D721Med (cell line): ENCODE data around the gene PYGL.

Experiments used
- DNase-seq: peaks from one replicate; pipeline ENCODE4 v3.0.0; 2011; ENCODE audit warnings: low spot score; ENCODE audit not compliant: insufficient read length
- FAIRE-seq: peaks from 2 replicates; lab custom pipeline; 2011; peaks lifted over from hg19 to GRCh38; lab: Jason Lieb, UNC
- CTCF ChIP-seq: IDR thresholded peaks from 2 replicates; pipeline ENCODE4 v1.5.1; 2012; ENCODE audit warnings: mild to moderate bottlenecking, control low read depth; ENCODE audit not compliant: insufficient read depth; ENCODE audit errors: missing control alignments

Gene PYGL

DNA sequence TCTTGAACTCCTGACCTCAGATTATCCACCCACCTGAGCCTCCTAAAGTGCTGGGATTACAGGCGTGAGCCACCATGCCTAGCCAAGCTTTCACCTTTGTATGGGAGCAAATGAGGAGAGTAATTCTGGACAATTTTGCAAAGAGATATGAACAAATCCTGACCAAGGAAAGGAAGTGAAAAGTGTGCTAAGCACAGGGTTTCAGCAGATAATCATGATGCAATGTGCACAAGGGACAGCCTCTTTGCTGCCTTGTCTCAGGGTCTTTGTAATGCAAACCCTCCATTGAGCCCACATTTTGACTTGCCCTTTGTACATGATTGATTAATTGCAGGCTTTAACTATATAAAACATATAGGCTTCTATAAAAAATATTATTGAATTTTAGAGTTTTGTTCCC is 9.2 kb upstream of the PYGL start:
- FAIRE-seq (no peak), DNase-seq (no peak)
- TF ChIP-seq CTCF, result no peak

- DNase-seq, result no peak
- no peak for FAIRE-seq
- no peak for TF ChIP-seq CTCF
Observed at GRCh38 chr14:50951032-50951431, 6.7 kb upstream of the PYGL start.

DNA sequence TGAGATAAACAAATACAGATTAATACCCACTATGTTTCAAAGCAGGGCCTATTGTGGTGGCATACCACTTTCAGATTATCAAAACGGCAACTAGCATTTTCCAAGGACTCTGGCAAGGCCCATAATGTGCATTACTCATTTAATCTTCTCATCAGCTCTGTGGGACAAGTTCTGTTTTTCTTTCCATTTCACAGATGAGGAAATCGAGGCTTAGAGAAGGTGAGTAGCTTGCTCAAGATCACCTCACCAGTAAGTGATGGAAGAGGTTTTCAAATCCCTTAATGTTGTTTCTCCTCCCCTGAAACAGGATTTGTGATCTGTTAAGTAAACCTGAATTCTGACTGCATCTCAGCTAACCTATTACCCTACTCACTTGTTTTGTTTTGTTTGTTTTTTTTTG is 3.9 kb upstream of the PYGL start:
- DNase-seq (no peak), FAIRE-seq (no peak)
- no peak for TF ChIP-seq CTCF

GRCh38 chr14:50947446-50947845 is 3.2 kb upstream of the PYGL start:
- TF ChIP-seq CTCF, result no peak
- DNase-seq (no peak), FAIRE-seq (no peak)

DNA sequence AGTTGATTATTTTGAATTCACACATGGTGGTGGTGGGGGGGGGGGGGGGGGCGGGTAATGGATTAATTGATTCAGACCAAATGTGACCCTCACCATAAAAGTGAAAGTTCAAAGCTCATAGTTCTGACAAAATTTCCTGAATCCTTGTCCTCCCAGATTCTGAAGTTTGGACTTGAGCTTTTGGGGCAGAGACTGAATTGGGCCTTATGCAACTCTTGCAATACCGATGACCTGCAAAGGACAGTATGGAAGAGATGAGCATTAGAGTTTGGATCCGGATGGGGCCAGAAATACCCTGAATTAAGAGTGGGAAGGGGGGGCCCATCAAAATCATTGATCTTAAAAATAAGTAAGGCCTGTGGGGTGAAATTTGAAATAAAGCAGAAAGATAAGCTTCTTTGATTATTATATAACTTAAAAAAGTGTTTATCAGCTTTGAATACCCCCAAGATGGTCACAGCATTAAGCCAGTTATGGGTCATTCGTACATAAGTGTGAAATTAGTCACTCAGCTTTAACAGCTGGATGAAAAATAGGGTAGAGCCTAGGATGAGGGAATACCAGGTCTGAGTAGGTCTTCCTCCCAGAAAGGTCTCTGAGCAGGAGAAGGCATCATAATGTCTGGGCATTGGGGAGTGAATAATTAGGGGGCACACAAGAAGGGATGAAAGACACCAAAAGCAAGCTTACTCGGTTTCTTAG is 2.1 kb upstream of the PYGL start:
- DNase-seq (no peak), FAIRE-seq (no peak)
- TF ChIP-seq CTCF, result no peak

DNA sequence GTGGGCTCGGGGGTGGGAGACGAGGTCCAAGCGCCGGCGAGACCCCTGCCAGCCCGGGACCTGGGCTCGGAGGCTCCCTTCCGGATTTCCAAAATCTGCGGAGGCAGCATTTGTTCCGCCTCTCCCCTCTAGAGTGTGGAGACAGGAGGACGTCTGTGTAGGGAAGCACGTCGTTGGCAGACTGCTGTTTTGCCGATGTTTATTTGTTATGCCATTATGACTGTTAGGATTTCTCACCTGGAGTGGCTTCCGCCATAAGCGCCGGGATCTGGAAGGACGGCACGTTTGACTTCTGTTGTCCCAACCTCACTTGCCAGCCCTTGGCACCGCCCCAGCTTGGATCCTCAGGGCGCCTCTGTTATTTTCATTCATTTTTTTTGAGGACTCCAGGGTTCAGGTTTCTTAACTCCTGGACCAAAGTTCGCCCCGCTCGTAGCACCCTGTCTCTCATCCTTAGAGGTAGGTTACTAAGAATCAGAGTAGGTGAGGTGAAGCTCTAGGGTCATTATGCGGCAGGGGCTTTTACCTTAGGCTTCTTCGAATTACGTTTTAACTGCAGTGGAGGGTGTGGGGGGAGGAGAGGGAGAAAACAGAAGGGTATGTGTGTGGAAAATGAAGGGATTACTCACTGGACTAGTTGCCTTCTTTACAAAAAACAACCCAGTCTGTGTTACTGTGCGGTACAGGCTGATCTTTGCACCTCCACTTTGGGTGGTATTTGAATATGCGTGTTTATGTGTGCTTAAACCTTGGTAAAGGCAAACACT is 547 bp upstream of the PYGL start:
- DNase-seq, result no peak
- no peak for TF ChIP-seq CTCF
- no peak for FAIRE-seq
